Measurements from ENCODE around the gene TTLL9.

Gene TTLL9

DNA sequence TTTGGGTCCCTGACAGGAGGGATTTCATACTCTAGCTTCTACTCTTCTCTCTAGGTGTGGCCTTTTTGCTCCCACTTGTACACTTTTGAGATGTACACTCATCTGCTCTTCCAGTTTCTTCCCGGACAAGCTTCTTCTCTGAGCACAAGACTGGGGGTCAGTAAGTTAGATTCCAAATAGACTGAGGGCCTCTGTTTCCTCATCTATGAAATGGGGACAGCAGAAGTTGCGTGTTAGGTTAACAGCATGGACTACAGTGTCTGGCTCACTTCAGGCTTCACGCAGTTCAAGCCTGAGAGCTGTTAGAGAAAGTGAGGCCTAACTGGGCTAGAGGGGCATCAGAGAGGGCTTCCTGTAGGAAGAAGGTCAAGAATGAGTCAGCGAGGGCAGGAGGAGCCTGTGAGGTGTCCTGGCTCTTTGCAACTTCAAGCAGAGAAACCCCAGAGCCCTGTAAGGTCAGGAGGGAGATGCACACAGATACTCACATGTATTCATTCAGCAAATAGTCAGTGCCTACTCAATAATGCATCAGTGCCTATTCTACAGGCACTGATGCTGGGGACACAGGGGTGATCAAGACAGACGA is 118.1 kb downstream of the TTLL9 start:
- DNase-seq, result no peak

DNA sequence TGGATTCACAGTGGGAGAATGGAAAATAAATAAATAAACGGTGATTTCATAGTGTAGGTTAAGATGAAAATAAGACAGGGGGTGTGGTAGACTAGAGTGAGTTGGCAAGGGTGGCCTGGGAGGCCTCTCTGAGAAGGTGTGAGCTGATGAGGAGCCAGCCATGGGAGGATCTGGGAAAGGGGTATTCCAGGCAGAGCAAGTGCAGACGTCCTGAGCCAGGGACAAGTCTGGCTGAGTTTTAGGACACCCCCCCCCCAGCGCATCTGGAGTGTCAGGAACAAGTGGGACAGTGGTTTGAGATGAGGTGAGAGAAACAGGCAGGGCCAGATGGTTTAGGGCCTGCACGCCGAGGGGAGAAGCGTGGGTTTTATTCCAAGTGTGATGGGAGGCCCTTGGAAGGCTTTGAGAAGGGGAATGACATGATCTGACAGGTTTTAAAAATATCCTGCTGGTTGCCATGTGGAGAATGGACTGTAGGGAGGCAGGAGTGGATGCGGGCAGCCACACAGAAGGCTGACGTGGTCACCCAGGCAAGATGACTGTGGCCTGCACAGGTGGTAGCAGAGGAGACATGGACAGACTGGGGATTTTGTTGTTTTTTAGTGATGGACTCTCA is 118.7 kb downstream of the TTLL9 start:
- DNase-seq, result no peak

DNA sequence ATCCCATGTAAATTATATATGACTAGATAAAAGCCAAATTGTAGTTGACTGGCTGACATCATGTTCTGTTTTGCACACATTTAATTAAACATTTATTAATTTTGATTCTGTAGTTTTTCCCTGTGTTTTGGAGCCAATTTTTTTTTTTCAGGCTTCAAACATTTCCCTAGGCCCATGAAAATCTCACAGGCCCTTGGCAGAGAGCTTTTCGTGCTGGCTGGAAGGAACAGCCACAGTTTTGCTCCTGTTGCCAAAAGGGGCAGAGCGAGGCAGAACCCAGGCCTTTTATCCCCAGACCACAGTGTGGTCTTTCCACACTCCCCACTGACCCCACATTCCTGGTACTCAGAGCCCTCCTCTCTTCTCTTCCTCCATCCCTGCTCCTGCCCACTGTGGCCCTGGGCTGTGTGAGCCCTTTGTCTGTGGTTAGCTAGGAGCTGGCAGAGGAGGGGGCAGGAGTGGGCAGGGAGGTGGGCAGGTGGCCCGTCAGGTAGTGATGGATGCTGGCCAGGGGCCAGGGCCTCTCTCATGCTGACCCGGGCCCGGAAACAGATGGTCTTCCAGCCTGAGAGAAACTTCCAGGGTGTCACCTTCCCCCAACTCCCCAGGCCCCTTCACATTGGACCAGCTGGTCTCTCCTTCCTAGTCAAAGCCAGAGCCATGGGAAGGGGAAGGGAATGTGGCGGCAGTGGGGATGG is 120.4 kb downstream of the TTLL9 start:
- DNase-seq, result no peak

DNA sequence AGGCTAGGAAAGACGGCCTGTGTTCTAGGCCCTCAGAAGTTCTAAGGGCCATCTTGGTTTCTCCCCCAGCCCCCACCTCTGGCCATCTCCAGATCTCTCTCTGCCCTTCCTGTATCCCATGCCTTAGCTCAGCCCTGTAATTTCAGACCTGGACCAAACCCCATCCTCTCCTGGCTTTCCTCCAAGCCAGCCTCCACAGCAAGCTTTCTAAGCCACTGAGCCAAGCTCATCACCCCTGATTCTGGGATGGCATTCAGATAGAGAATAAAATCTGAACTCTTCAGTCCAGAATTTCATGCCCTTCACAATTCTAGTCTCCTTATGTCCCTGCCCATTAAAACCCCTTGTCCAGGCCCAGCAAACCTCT is 120.9 kb downstream of the TTLL9 start:
- no peak for DNase-seq

DNA sequence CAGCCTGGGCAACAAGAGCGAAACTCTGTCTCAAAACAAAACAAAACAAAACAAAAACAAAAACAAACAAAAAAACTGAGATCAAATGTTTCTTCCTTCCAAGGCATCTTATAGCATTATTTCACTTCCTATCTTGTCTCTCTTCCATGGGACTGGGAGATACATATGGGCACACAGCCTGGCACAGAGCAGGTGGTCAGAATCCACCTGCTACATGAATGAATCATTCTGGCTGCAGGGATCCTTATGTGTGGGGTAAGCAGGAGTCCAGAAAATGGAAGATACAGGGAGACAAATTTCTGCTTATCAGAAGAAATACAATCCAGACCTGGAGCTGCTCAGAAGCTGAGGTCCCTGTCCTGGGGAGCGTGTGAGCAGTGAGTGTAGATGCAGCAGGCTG is 121.7 kb downstream of the TTLL9 start:
- no peak for DNase-seq

Measured in activated CD8-positive, alpha-beta memory T cell treated with anti-CD3 and anti-CD28 coated beads, Interleukin-2, amount 50 U/mL, for 4 hours (primary cell).